Right atrium auricular region (tissue), 2 donors: Measurements from ENCODE around the gene FBH1. TPM values are rescaled to one million over a fixed set of nuclear protein-coding genes. Genes with fewer than 3 reads are reported as not detected.
A peak's percentile ranks its signal among the peaks of the same experiment; 100 is the strongest.

Experiments
- DNase-seq: peaks from one replicate; pipeline ENCODE4 v3.0.0-alpha.2; 2019; ENCODE audit warnings: low spot score
- H3K27ac ChIP-seq, 2 donors: fragments of 200-600 bp; sonication (generic); 1 replicate in 1 of 2; 2 replicates in 1 of 2; pipeline ENCODE4 v1.5.1; 2016 to 2019
- H3K27me3 ChIP-seq, 2 donors: fragments of 200-600 bp; sonication (generic); one replicate each; pipeline versions ENCODE4 v1.5.1 to v1.6.0; 2017 to 2019
- H3K36me3 ChIP-seq: fragments of 200-600 bp; sonication (generic); one replicate; pipeline ENCODE4 v1.5.1; 2016
- H3K4me1 ChIP-seq, 2 donors: fragments of 200-600 bp; sonication (generic); one replicate each; pipeline versions ENCODE4 v1.5.1 to v1.6.0; 2017 to 2019
- H3K4me3 ChIP-seq, 2 donors: fragments of 200-600 bp; sonication (generic); 1 replicate in 1 of 2; 2 replicates in 1 of 2; pipeline ENCODE4 v1.5.1; 2017 to 2019; ENCODE audit warnings: mild to moderate bottlenecking in 1 of 2, moderate library complexity in 1 of 2
- H3K9me3 ChIP-seq, 2 donors: fragments of 200-600 bp; sonication (generic); one replicate each; pipeline ENCODE4 v1.5.1; 2019
- CTCF ChIP-seq, 2 donors: fragments of 200-600 bp; sonication (generic); IDR thresholded peaks; one replicate each; pipeline ENCODE4 v1.5.1; 2019; ENCODE audit warnings: antibody characterized with exemption in 2 of 2
- total RNA-seq, 2 donors: library from RNA; depleted of rRNA; stranded (reverse); fragments of >200 nt; gene quantifications; one replicate each; pipeline ENCODE4 v1.1.0, GENCODE V29; 2016

Gene FBH1
- total RNA-seq, 2 donors from 2014 or later: 68.7 to 93.4 TPM

GRCh38 chr10:5946786-5947185 is 56.7 kb downstream of the FBH1 start:
- Histone ChIP-seq H3K27ac (peak overlapping the region in 1 of 2 donors; percentile 87), H3K27me3 (no peaks in the 10 kb centered on the region), H3K36me3 (no peaks in the 10 kb centered on the region), H3K4me3 (no peak overlapping the region), H3K9me3 (no peaks in the 10 kb centered on the region), H3K4me1 (peaks cover 0 to 67% of the 10 kb centered on the region in 2 donors)
- TF ChIP-seq CTCF (IDR thresholded peaks at IDR 0.05): no peak
- DNase-seq: no peak

GRCh38 chr10:5947471-5948207 is 57.6 kb downstream of the FBH1 start:
- H3K27me3 ChIP-seq: no peaks in the 10 kb centered on the region
- H3K9me3 ChIP-seq: no peaks in the 10 kb centered on the region
- H3K4me3 ChIP-seq: no peak overlapping the region
- no peak overlapping the region for H3K27ac ChIP-seq
- TF ChIP-seq CTCF (IDR thresholded peaks at IDR 0.05): no peak
- H3K36me3 ChIP-seq: no peaks in the 10 kb centered on the region
- H3K4me1 ChIP-seq: peaks cover 0 to 60% of the 10 kb centered on the region in 2 donors
- no peak for DNase-seq

- Histone ChIP-seq H3K27me3 (no peaks in the 10 kb centered on the region), H3K4me1 (peaks cover 0 to 57% of the 10 kb centered on the region in 2 donors), H3K27ac (no peak overlapping the region), H3K4me3 (no peak overlapping the region), H3K9me3 (no peaks in the 10 kb centered on the region), H3K36me3 (no peaks in the 10 kb centered on the region)
- DNase-seq: no peak
- TF ChIP-seq CTCF (IDR thresholded peaks at IDR 0.05): no peak
Measured at GRCh38 chr10:5948208-5948585, 58.2 kb downstream of the FBH1 start.

GRCh38 chr10:5949009-5949759 is 59.1 kb downstream of the FBH1 start:
- Histone ChIP-seq H3K9me3 (no peaks in the 10 kb centered on the region), H3K27ac (no peak overlapping the region), H3K36me3 (no peaks in the 10 kb centered on the region), H3K4me1 (peaks cover 0 to 48% of the 10 kb centered on the region in 2 donors), H3K27me3 (no peaks in the 10 kb centered on the region), H3K4me3 (no peak overlapping the region)
- TF ChIP-seq CTCF (IDR thresholded peaks at IDR 0.05): peak in 1 of 2 donors; percentile 63
- DNase-seq: no peak

GRCh38 chr10:5951167-5951711 is 61.2 kb downstream of the FBH1 start:
- Histone ChIP-seq H3K36me3 (no peaks in the 10 kb centered on the region), H3K4me1 (peaks cover 0 to 27% of the 10 kb centered on the region in 2 donors), H3K4me3 (no peak overlapping the region), H3K27me3 (no peaks in the 10 kb centered on the region), H3K27ac (peak overlapping the region; percentile 21 to 46), H3K9me3 (no peaks in the 10 kb centered on the region)
- no peak for TF ChIP-seq CTCF (IDR thresholded peaks at IDR 0.05)
- peak; percentile 81 for DNase-seq
